ENCODE results near the gene SLC25A51. TPM values are rescaled to one million over a fixed set of nuclear protein-coding genes. Genes with fewer than 3 reads are reported as not detected.

SLC25A51 gene
- polyA plus RNA-seq, 2 of the 4 experiments (the other 2 are of a cell fraction) = 17.2 to 24.3 TPM

- CTCF ChIA-PET = interaction anchor here (1.4 kb wide), 1 partner anchor 28 kb away, joined by 3 read pairs; no protein-coding TSS in a partner anchor
- FAIRE-seq (no peak), DNase-seq (ENCODE audit: low read depth in 1 of 2, low spot score in 1 of 2) (no peak), ATAC-seq (no peak)
- Histone ChIP-seq H3K27ac (no peak overlapping the region), H3K4me1 (no peaks in the 10 kb centered on the region), H3K9me3 (no peaks in the 10 kb centered on the region), H3K4me2 (no peak overlapping the region), H3K4me3 (no peak overlapping the region)
- 96% methylated on average over 2 of the region's 2 CpGs for WGBS (ENCODE audit: missing lambda C conversion rate)
- POLR2A ChIA-PET = no interaction called here
- TF ChIP-seq, protein P1, sequence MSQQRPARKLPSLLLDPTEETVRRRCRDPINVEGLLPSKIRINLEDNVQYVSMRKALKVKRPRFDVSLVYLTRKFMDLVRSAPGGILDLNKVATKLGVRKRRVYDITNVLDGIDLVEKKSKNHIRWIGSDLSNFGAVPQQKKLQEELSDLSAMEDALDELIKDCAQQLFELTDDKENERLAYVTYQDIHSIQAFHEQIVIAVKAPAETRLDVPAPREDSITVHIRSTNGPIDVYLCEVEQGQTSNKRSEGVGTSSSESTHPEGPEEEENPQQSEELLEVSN (IDR thresholded peaks at IDR 0.05; ENCODE audit: borderline replicate concordance, low read depth) = no peak
- TF ChIP-seq NPAS2 (CRISPR knock-in tag; IDR thresholded peaks at IDR 0.05; ENCODE audit: borderline replicate concordance) = no peak
- TF ChIP-seq RCOR1 (IDR thresholded peaks at IDR 0.05; ENCODE audit: low read depth, low read length) = no peak
- TF ChIP-seq KDM1A (IDR thresholded peaks at IDR 0.05; ENCODE audit: low read depth) = no peak
- TF ChIP-seq SREBF2 (IDR thresholded peaks at IDR 0.05) = no peak
- no peak for TF ChIP-seq RARB (CRISPR knock-in tag; IDR thresholded peaks at IDR 0.05)
- no peak for TF ChIP-seq MYC (IDR thresholded peaks at IDR 0.05; ENCODE audit: borderline replicate concordance, low read length)
- TF ChIP-seq EP300 (IDR thresholded peaks at IDR 0.05) = no peak
- TF ChIP-seq POLR2AphosphoS2 (conservative IDR thresholded peaks at IDR 0.05; ENCODE audit: low read length) = no peak
These were observed 51.7 kb downstream of the SLC25A51 start for GRCh38 chr9:37852222-37852621.

GRCh38 chr9:37840560-37841194 is 63.2 kb downstream of the SLC25A51 start:
- TF ChIP-seq FOSL2 (IDR thresholded peaks at IDR 0.05) (peak; percentile 26; the same call in 1 of the 2 replicates), FOSL2 (CRISPR knock-in tag; IDR thresholded peaks at IDR 0.05) (peak; percentile 51)
- TF ChIP-seq, protein P2, sequence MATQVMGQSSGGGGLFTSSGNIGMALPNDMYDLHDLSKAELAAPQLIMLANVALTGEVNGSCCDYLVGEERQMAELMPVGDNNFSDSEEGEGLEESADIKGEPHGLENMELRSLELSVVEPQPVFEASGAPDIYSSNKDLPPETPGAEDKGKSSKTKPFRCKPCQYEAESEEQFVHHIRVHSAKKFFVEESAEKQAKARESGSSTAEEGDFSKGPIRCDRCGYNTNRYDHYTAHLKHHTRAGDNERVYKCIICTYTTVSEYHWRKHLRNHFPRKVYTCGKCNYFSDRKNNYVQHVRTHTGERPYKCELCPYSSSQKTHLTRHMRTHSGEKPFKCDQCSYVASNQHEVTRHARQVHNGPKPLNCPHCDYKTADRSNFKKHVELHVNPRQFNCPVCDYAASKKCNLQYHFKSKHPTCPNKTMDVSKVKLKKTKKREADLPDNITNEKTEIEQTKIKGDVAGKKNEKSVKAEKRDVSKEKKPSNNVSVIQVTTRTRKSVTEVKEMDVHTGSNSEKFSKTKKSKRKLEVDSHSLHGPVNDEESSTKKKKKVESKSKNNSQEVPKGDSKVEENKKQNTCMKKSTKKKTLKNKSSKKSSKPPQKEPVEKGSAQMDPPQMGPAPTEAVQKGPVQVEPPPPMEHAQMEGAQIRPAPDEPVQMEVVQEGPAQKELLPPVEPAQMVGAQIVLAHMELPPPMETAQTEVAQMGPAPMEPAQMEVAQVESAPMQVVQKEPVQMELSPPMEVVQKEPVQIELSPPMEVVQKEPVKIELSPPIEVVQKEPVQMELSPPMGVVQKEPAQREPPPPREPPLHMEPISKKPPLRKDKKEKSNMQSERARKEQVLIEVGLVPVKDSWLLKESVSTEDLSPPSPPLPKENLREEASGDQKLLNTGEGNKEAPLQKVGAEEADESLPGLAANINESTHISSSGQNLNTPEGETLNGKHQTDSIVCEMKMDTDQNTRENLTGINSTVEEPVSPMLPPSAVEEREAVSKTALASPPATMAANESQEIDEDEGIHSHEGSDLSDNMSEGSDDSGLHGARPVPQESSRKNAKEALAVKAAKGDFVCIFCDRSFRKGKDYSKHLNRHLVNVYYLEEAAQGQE (IDR thresholded peaks at IDR 0.05) = no peak
- DNase-seq (ENCODE audit: low read depth in 1 of 2, low spot score in 1 of 2) (peak in 1 of 2 experiments; percentile 20), ATAC-seq (peak in 1 of 2 experiments; percentile 79; a peak in 3 of 6 replicates), FAIRE-seq (no peak)
- Histone ChIP-seq H3K4me1 (peaks cover 13% of the 10 kb centered on the region), H3K9me3 (no peaks in the 10 kb centered on the region), H3K4me3 (no peak overlapping the region), H3K4me2 (peak overlapping the region; percentile 16; the same call in 2 of the 3 replicates), H3K27ac (no peak overlapping the region)
- ChIA-PET CTCF (interaction anchor here (1.2 to 2.0 kb wide), 3 partner anchors 19 to 30 kb away, joined by 3 to 5 read pairs (median 3); no protein-coding TSS in a partner anchor), POLR2A (interaction anchor here (2.5 kb wide), 1 partner anchor 56 kb away, joined by 6 read pairs; the partner anchor contains the start of gene EXOSC3)
- 57% methylated on average over 4 of the region's 4 CpGs for WGBS (ENCODE audit: missing lambda C conversion rate)

DNA sequence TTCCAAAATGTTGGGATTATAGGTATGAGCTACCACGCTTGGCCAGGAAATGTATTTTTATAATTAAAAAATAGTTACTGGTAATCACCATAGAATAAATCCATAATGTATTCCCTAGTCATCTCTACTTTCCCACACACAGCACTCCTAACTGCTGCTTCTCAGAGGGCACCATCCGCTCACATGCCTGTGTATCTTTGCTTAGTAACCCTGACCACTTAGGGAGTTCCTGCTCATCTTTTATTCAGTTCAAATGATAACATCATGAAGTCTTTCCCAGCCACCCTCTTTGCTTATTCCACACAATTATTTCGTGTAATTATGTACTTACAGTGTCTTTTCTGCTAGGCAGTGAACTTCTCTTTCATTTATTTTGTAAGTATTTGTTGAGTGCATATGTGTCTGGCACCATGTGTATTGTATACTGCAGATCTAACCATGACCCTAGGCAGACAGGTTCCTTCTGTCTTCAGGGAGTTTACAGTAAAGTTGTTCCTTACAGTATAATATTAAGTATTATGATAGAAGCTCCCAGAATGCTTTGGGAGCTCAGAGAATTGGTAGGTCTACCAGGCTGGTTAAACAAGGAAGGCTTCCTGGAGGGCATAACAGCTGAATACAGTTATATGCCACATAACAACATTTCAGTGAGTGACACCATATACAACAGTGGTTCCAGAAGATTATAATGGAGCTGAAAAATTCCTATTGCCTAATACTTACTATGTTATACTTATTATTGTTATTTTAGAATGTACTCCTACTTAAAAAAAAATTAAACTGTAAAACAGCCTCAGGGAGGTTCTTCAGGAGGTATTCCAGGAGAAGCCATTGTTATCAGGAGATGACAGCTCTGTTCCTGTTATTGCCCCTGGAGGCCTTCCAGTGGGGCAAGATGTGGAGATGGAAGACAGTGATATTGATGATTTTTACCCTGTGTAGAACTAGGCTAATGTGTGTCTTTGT is 64.1 kb downstream of the SLC25A51 start:
- Histone ChIP-seq H3K4me2 (peak overlapping the region; percentile 16; the same call in 2 of the 3 replicates), H3K9me3 (no peaks in the 10 kb centered on the region), H3K4me3 (no peak overlapping the region), H3K27ac (no peak overlapping the region), H3K4me1 (peaks cover 13% of the 10 kb centered on the region)
- FAIRE-seq (no peak), ATAC-seq (0 out of 6 replicates have a peak, but pooled peaks of 1 of the 2 experiments have one; percentile 29), DNase-seq (ENCODE audit: low read depth in 1 of 2, low spot score in 1 of 2) (no peak)
- POLR2A ChIA-PET = interaction anchor here (2.5 kb wide), 1 partner anchor 55 kb away, joined by 6 read pairs; the partner anchor contains the start of gene EXOSC3
- WGBS (ENCODE audit: missing lambda C conversion rate) = 92% methylated on average over 3 of the region's 3 CpGs
- CTCF ChIA-PET = interaction anchor here (1.2 to 2.0 kb wide), 4 partner anchors 20 to 29 kb away, joined by 3 to 5 read pairs (median 3); no protein-coding TSS in a partner anchor
- TF ChIP-seq ZSCAN20 (CRISPR knock-in tag; IDR thresholded peaks at IDR 0.05) (no peak), NFE2L2 (conservative IDR thresholded peaks at IDR 0.05; ENCODE audit: low read length) (no peak), HOXB5 (CRISPR knock-in tag; IDR thresholded peaks at IDR 0.05) (no peak), HMGXB4 (CRISPR knock-in tag; IDR thresholded peaks at IDR 0.05; ENCODE audit: borderline replicate concordance) (no peak), JUNB (IDR thresholded peaks at IDR 0.05) (no peak), HOXB13 (CRISPR knock-in tag; IDR thresholded peaks at IDR 0.05; ENCODE audit: low read depth) (no peak), SREBF2 (IDR thresholded peaks at IDR 0.05) (no peak), FOXS1 (CRISPR knock-in tag; IDR thresholded peaks at IDR 0.05) (no peak)
- TF ChIP-seq, protein P3, sequence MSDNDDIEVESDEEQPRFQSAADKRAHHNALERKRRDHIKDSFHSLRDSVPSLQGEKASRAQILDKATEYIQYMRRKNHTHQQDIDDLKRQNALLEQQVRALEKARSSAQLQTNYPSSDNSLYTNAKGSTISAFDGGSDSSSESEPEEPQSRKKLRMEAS (IDR thresholded peaks at IDR 0.05) = no peak
- TF ChIP-seq, protein P4, sequence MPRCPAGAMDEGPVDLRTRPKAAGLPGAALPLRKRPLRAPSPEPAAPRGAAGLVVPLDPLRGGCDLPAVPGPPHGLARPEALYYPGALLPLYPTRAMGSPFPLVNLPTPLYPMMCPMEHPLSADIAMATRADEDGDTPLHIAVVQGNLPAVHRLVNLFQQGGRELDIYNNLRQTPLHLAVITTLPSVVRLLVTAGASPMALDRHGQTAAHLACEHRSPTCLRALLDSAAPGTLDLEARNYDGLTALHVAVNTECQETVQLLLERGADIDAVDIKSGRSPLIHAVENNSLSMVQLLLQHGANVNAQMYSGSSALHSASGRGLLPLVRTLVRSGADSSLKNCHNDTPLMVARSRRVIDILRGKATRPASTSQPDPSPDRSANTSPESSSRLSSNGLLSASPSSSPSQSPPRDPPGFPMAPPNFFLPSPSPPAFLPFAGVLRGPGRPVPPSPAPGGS (IDR thresholded peaks at IDR 0.05) = no peak
- TF ChIP-seq, protein P1 (IDR thresholded peaks at IDR 0.05; ENCODE audit: borderline replicate concordance, low read depth) = no peak

Data from A549 (cell line).